ENCODE data around the gene CCDC154. TPM values are rescaled to one million over a fixed set of nuclear protein-coding genes. Genes with fewer than 3 reads are reported as not detected.
"Not testable (repeated sequence)": the region's sequence is repeated elsewhere in the genome, so short reads cannot be mapped to it uniquely, and the experiment has no call there.

The CCDC154 gene
- total RNA-seq (2014; rRNA removed), result 0.06 TPM in 2 replicates
- polyA plus RNA-seq (2012), result 0.06 TPM

- DNase-seq (ENCODE audit: low read depth), result no peak
Observed at GRCh38 chr16:1443980-1444729, at the start of gene CCDC154. Gene CCDC154, minus strand, starts transcription at chr16:1444556. Its CDS starts 234 bp downstream, at chr16:1444322.

- peak; percentile 20 for DNase-seq (ENCODE audit: low read depth)
Observed at GRCh38 chr16:1493746-1494094, 49.4 kb upstream of the CCDC154 start.

GRCh38 chr16:1492923-1493745 is 48.8 kb upstream of the CCDC154 start, which contains the start of gene TELO2:
Gene TELO2, plus strand, starts transcription at chr16:1493360. Its CDS starts 922 bp downstream, at chr16:1494282.
- DNase-seq (ENCODE audit: low read depth), result peak; percentile 70

- DNase-seq (ENCODE audit: low read depth), result no peak
Observed at GRCh38 chr16:1492082-1492922, 47.9 kb upstream of the CCDC154 start.

GRCh38 chr16:1491327-1491726 is 47.0 kb upstream of the CCDC154 start:
- no peak for DNase-seq (ENCODE audit: low read depth)

GRCh38 chr16:1489077-1489476 is 44.7 kb upstream of the CCDC154 start:
- DNase-seq (ENCODE audit: low read depth), result no peak

- DNase-seq (ENCODE audit: low read depth), result no peak
Observed at GRCh38 chr16:1488619-1489018, 44.3 kb upstream of the CCDC154 start, which contains the start of gene PTX4. Gene PTX4, minus strand, starts transcription at chr16:1488944. Its CDS starts 35 bp downstream, at chr16:1488909.

GRCh38 chr16:1488054-1488601 is 43.8 kb upstream of the CCDC154 start:
- DNase-seq (ENCODE audit: low read depth), result no peak

- no peak for DNase-seq (ENCODE audit: low read depth)
Observed at GRCh38 chr16:1487395-1488053, 43.2 kb upstream of the CCDC154 start.

GRCh38 chr16:1486551-1487390 is 42.4 kb upstream of the CCDC154 start:
- DNase-seq (ENCODE audit: low read depth), result no peak

- no peak for DNase-seq (ENCODE audit: low read depth)
Observed at GRCh38 chr16:1485847-1486496, 41.6 kb upstream of the CCDC154 start.

- no peak for DNase-seq (ENCODE audit: low read depth)
Observed at GRCh38 chr16:1481906-1482835, 37.8 kb upstream of the CCDC154 start.

- not testable (repeated sequence) for DNase-seq (ENCODE audit: low read depth)
Observed at GRCh38 chr16:1478937-1479336, 34.6 kb upstream of the CCDC154 start.

GRCh38 chr16:1477033-1477432 is 32.7 kb upstream of the CCDC154 start:
- DNase-seq (ENCODE audit: low read depth), result no peak

- no peak for DNase-seq (ENCODE audit: low read depth)
Observed at GRCh38 chr16:1475552-1476114, 31.3 kb upstream of the CCDC154 start.

GRCh38 chr16:1474796-1475551 is 30.6 kb upstream of the CCDC154 start, which contains the start of gene CLCN7:
Gene CLCN7, minus strand, starts transcription at chr16:1475028. Its CDS starts 54 bp downstream, at chr16:1474974.
- peak; percentile 79 for DNase-seq (ENCODE audit: low read depth)

Measured in LHCN-M2 (cell line).